ENCODE data around the gene SFTPA2. TPM values are rescaled to one million over a fixed set of nuclear protein-coding genes. Genes with fewer than 3 reads are reported as not detected.

The SFTPA2 gene
- total RNA-seq = not detected in 2 replicates

DNA sequence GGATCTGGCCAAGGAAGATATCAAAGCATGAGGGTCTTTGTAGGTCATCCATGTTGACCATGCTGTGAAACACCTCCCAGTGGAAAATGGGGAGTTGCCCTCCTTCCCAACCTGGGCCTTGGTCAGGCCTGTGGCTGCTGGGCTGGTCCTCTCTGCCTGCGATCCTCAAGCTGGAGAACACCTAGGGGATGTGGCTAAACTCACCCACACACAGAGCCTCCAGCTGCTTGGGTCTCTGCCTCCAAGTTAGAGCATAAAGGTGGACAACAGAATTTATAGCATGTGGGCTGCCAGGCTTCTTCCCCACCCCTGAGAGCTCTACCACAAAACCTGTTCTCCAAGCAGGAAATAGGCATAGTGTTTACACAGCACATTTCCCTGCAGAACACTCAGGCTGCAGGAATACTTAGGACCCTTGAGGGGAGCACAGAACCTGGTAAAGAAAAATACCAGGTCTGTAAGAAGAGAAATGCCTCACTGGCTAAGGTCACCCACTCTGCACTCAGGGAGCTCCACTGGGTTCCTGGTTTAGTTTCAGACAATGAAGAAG lies at the start of gene SFTPA2:
SFTPA2 (minus strand) TSS at position 248 of the 550 bp plus-strand sequence. CDS start 924 bp downstream, outside the sequence.

GRCh38 chr10:79511891-79512583 lies 48.2 kb downstream of the SFTPA2 start, which contains the start of gene EIF5AL1:
EIF5AL1 (plus strand) TSS chr10:79512533; CDS start chr10:79512650, 117 bp downstream.

Other genes with a start within 250 kb of the SFTPA2 start
- 16.0 and 17.3 TPM in 2 replicates for gene PPIF, start 212.9 kb downstream of the SFTPA2 start, total RNA-seq
- gene ZCCHC24, start 114.8 kb downstream of the SFTPA2 start, total RNA-seq = 2.8 and 4.9 TPM in 2 replicates
- gene EIF5AL1, start 47.9 kb downstream of the SFTPA2 start, total RNA-seq = 0.38 and 0.45 TPM in 2 replicates
- gene SFTPA1, start 50.5 kb upstream of the SFTPA2 start, total RNA-seq = not detected in 2 replicates
- 0.09 TPM in 2 replicates for gene NUTM2B, start 142.8 kb upstream of the SFTPA2 start, total RNA-seq

Data from endothelial cell of coronary artery (primary cell).